Neural progenitor cell (in vitro differentiated cells): ENCODE results near the gene AASDH. TPM values are rescaled to one million over a fixed set of nuclear protein-coding genes. Genes with fewer than 3 reads are reported as not detected.

ENCODE experiments used
- DNase-seq: peaks from one replicate; pipeline ENCODE4 v3.0.0-alpha.2; 2016; ENCODE audit warnings: low spot score
- H2AFZ ChIP-seq: fragments of 200-600 bp; sonication (generic); replicated peaks from 2 replicates; pipeline ENCODE4 v1.6.1; 2016; ENCODE audit warnings: antibody characterized with exemption
- H3F3A ChIP-seq: fragments of 200-600 bp; sonication (generic); 2 replicates; pipeline ENCODE4 v1.6.1; 2016; ENCODE audit warnings: antibody characterized with exemption, low read depth
- H3K27ac ChIP-seq: fragments of 200-600 bp; sonication (generic); 2 replicates; pipeline ENCODE4 v1.5.1; 2016; ENCODE audit warnings: mild to moderate bottlenecking
- H3K27me3 ChIP-seq: fragments of 200-600 bp; sonication (generic); 2 replicates; pipeline ENCODE4 v1.6.1; 2016; ENCODE audit warnings: mild to moderate bottlenecking, moderate library complexity
- H3K36me3 ChIP-seq: fragments of 200-600 bp; sonication (generic); 2 replicates; pipeline ENCODE4 v1.5.1; 2016
- H3K4me1 ChIP-seq: fragments of 200-600 bp; sonication (generic); 2 replicates; pipeline ENCODE4 v1.6.1; 2016; ENCODE audit warnings: mixed run types
- H3K4me2 ChIP-seq: fragments of 200-600 bp; sonication (generic); 2 replicates; pipeline ENCODE4 v1.6.1; 2016
- H3K4me3 ChIP-seq: fragments of 200-600 bp; sonication (generic); 2 replicates; pipeline ENCODE4 v1.5.1; 2016
- H3K79me2 ChIP-seq: fragments of 200-600 bp; sonication (generic); 2 replicates; pipeline ENCODE4 v1.6.1; 2016; ENCODE audit warnings: low read depth
- H3K9ac ChIP-seq: fragments of 200-600 bp; sonication (generic); 2 replicates; pipeline ENCODE4 v1.6.1; 2016
- H3K9me3 ChIP-seq: fragments of 200-600 bp; sonication (generic); 2 replicates; pipeline ENCODE4 v1.5.1; 2016; ENCODE audit warnings: low read depth
- H4K20me1 ChIP-seq: fragments of 200-600 bp; sonication (generic); 2 replicates; pipeline ENCODE4 v1.6.1; 2016; ENCODE audit warnings: low read depth
- H3K27ac Mint-ChIP-seq: 3 replicates; pipeline ENCODE4 v1.8.0; 2021; ENCODE audit warnings: mixed read lengths
- H3K27me3 Mint-ChIP-seq: 2 replicates; pipeline ENCODE4 v1.8.0; 2022; ENCODE audit warnings: low read depth, mild to moderate bottlenecking, inconsistent platforms, moderate library complexity, mixed read lengths; ENCODE audit not compliant: insufficient read depth
- H3K36me3 Mint-ChIP-seq: 3 replicates; pipeline ENCODE4 v1.8.0; 2021; ENCODE audit warnings: mixed read lengths
- H3K4me1 Mint-ChIP-seq: 3 replicates; pipeline ENCODE4 v1.8.0; 2021; ENCODE audit warnings: mixed read lengths
- H3K4me3 Mint-ChIP-seq: 3 replicates; pipeline ENCODE4 v1.8.0; 2021; ENCODE audit warnings: mild to moderate bottlenecking, moderate library complexity, mixed read lengths
- H3K9me3 Mint-ChIP-seq: 3 replicates; pipeline ENCODE4 v1.8.0; 2020; ENCODE audit warnings: mixed read lengths
- EZH2 ChIP-seq: fragments of 200-600 bp; sonication (generic); IDR thresholded peaks from 2 replicates; pipeline ENCODE4 v1.6.1; 2017; ENCODE audit warnings: antibody characterized with exemption, mild to moderate bottlenecking, moderate library complexity
- EZH2phosphoT487 ChIP-seq: fragments of 200-600 bp; sonication (generic); IDR thresholded peaks from 2 replicates; pipeline ENCODE4 v1.6.1; 2017; ENCODE audit warnings: antibody characterized with exemption
- total RNA-seq: library from RNA; depleted of rRNA; stranded (reverse); fragments of >200 nt; gene quantifications from 2 replicates; pipeline ENCODE4 v1.2.3, GENCODE V29; 2015; ENCODE audit warnings: low replicate concordance
- TF ChIP-seq, protein P1 (sequence below): fragments of 200-600 bp; sonication (generic); IDR thresholded peaks from 2 replicates; pipeline ENCODE4 v1.5.1; 2017; ENCODE audit warnings: antibody characterized with exemption, mild to moderate bottlenecking

The AASDH gene
- total RNA-seq, 1 donor from 2014 or later, result 33.1 TPM

GRCh38 chr4:56388306-56388705 lies 1.0 kb upstream of the AASDH start:
- Histone ChIP-seq H3K79me2 (peaks cover 51% of the 10 kb centered on the region), H3K4me2 (peak overlapping the region; percentile 91), H3K4me1 (peaks cover 12% of the 10 kb centered on the region), H3K9me3 (no peaks in the 10 kb centered on the region), H3K27me3 (no peaks in the 10 kb centered on the region), H2AFZ (no peak overlapping the region), H3K9ac (peak overlapping the region; percentile 81), H4K20me1 (no peaks in the 10 kb centered on the region), H3F3A (peaks cover 17% of the 10 kb centered on the region), H3K27ac (no peak overlapping the region), H3K36me3 (no peaks in the 10 kb centered on the region), H3K4me3 (peak overlapping the region; percentile 93)
- TF ChIP-seq EZH2phosphoT487 (no peak), EZH2 (no peak)
- TF ChIP-seq, protein P1, sequence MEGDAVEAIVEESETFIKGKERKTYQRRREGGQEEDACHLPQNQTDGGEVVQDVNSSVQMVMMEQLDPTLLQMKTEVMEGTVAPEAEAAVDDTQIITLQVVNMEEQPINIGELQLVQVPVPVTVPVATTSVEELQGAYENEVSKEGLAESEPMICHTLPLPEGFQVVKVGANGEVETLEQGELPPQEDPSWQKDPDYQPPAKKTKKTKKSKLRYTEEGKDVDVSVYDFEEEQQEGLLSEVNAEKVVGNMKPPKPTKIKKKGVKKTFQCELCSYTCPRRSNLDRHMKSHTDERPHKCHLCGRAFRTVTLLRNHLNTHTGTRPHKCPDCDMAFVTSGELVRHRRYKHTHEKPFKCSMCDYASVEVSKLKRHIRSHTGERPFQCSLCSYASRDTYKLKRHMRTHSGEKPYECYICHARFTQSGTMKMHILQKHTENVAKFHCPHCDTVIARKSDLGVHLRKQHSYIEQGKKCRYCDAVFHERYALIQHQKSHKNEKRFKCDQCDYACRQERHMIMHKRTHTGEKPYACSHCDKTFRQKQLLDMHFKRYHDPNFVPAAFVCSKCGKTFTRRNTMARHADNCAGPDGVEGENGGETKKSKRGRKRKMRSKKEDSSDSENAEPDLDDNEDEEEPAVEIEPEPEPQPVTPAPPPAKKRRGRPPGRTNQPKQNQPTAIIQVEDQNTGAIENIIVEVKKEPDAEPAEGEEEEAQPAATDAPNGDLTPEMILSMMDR, result no peak
- DNase-seq, result no peak
- Mint-ChIP-seq H3K9me3 (no peaks in the 10 kb centered on the region), H3K27ac (peak overlapping the region; percentile 4), H3K27me3 (peaks cover 5% of the 10 kb centered on the region), H3K4me1 (peaks cover 22% of the 10 kb centered on the region), H3K36me3 (no peaks in the 10 kb centered on the region), H3K4me3 (peak overlapping the region; percentile 88)

DNA sequence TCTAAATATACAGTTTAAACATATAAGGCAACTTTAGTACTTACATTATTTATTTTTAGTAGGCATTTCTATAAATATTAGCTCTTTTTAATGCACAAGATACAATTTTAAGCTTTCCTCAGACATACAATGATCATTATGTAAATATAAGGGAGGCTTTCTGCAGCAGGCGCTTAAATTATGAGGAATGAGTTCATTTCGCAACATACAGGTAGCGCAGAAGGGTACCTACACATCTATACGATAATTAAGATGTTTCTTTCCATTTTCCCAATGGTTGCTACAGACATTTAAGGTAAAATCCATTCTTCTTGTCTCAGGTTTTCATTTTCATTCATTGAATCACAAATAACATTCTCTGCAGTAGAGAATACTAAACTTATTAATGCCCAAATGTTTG lies 1.2 kb downstream of the AASDH start:
- H3K9me3 ChIP-seq, result no peaks in the 10 kb centered on the region
- peak overlapping the region; percentile 58 for H3K4me2 ChIP-seq
- Mint-ChIP-seq H3K27me3 (peaks cover 5% of the 10 kb centered on the region), H3K36me3 (no peaks in the 10 kb centered on the region), H3K4me3 (peak overlapping the region; percentile 75), H3K4me1 (peaks cover 22% of the 10 kb centered on the region), H3K27ac (no peak overlapping the region), H3K9me3 (no peaks in the 10 kb centered on the region)
- peaks cover 17% of the 10 kb centered on the region for H3F3A ChIP-seq
- H3K27ac ChIP-seq, result no peak overlapping the region
- H4K20me1 ChIP-seq, result no peaks in the 10 kb centered on the region
- H3K27me3 ChIP-seq, result no peaks in the 10 kb centered on the region
- H3K4me1 ChIP-seq, result peaks cover 12% of the 10 kb centered on the region
- TF ChIP-seq EZH2phosphoT487, result no peak
- TF ChIP-seq, protein P1, result no peak
- H2AFZ ChIP-seq, result no peak overlapping the region
- peaks cover 51% of the 10 kb centered on the region for H3K79me2 ChIP-seq
- peak overlapping the region; percentile 93 for H3K4me3 ChIP-seq
- DNase-seq, result no peak
- no peak overlapping the region for H3K9ac ChIP-seq
- peaks cover 4% of the 10 kb centered on the region for H3K36me3 ChIP-seq

- no peak overlapping the region for H3K9ac ChIP-seq
- Mint-ChIP-seq H3K27ac (no peak overlapping the region), H3K36me3 (peaks cover 9% of the 10 kb centered on the region), H3K4me3 (no peak overlapping the region), H3K4me1 (peaks cover 10% of the 10 kb centered on the region), H3K9me3 (no peaks in the 10 kb centered on the region), H3K27me3 (no peaks in the 10 kb centered on the region)
- H3K4me1 ChIP-seq, result peaks cover 18% of the 10 kb centered on the region
- no peaks in the 10 kb centered on the region for H3K27me3 ChIP-seq
- peaks cover 4% of the 10 kb centered on the region for H4K20me1 ChIP-seq
- no peaks in the 10 kb centered on the region for H3K9me3 ChIP-seq
- peaks cover 9% of the 10 kb centered on the region for H3K36me3 ChIP-seq
- H3K4me3 ChIP-seq, result no peak overlapping the region
- no peak for DNase-seq
- no peak overlapping the region for H3K27ac ChIP-seq
- TF ChIP-seq, protein P1, result no peak
- TF ChIP-seq EZH2 (no peak), EZH2phosphoT487 (no peak)
- no peak overlapping the region for H3K4me2 ChIP-seq
- H3K79me2 ChIP-seq, result no peaks in the 10 kb centered on the region
- peaks cover 12% of the 10 kb centered on the region for H3F3A ChIP-seq
- H2AFZ ChIP-seq, result no peak overlapping the region
Observed at GRCh38 chr4:56375458-56375857, 11.8 kb downstream of the AASDH start.
